Activated T-helper 1 cell treated with Interleukin-2 at 50 U/mL for 16 hours (primary cell): ENCODE results near the gene C1orf52.

Source experiments
- DNase-seq: peaks from one replicate; pipeline ENCODE4 v3.0.0-alpha.2; 2020; ENCODE audit warnings: low read depth

The C1orf52 gene

GRCh38 chr1:85229574-85230097 is 29.8 kb downstream of the C1orf52 start:
- no peak for DNase-seq

GRCh38 chr1:85228972-85229371 is 30.5 kb downstream of the C1orf52 start:
- DNase-seq = no peak

- no peak for DNase-seq
Measured at GRCh38 chr1:85225624-85226380, 33.7 kb downstream of the C1orf52 start.

GRCh38 chr1:85224734-85225623 is 34.5 kb downstream of the C1orf52 start:
- DNase-seq = no peak

GRCh38 chr1:85224295-85224694 is 35.2 kb downstream of the C1orf52 start:
- DNase-seq = no peak

- no peak for DNase-seq
Measured at GRCh38 chr1:85223334-85223733, 36.1 kb downstream of the C1orf52 start.

- DNase-seq = no peak
Measured at GRCh38 chr1:85220756-85221201, 38.7 kb downstream of the C1orf52 start.

GRCh38 chr1:85219853-85220610 is 39.4 kb downstream of the C1orf52 start:
- no peak for DNase-seq

- no peak for DNase-seq
Measured at GRCh38 chr1:85216697-85217096, 42.8 kb downstream of the C1orf52 start.

- DNase-seq = no peak
Measured at GRCh38 chr1:85214654-85215053, 44.8 kb downstream of the C1orf52 start.

- DNase-seq = no peak
Measured at GRCh38 chr1:85208488-85208887, 51.0 kb downstream of the C1orf52 start.

- DNase-seq = no peak
Measured at GRCh38 chr1:85203573-85204171, 55.8 kb downstream of the C1orf52 start.

- no peak for DNase-seq
Measured at GRCh38 chr1:85202864-85203255, 56.6 kb downstream of the C1orf52 start.

- no peak for DNase-seq
Measured at GRCh38 chr1:85202092-85202863, 57.2 kb downstream of the C1orf52 start.

GRCh38 chr1:85201340-85202091 is 57.9 kb downstream of the C1orf52 start:
- DNase-seq = peak; percentile 58

- DNase-seq = peak; percentile 74
Measured at GRCh38 chr1:85200463-85201339, 58.8 kb downstream of the C1orf52 start, which contains the start of gene SYDE2. Gene SYDE2, minus strand, starts transcription at chr1:85201016. Its CDS starts 20 bp downstream, at chr1:85200996.
